Right lobe of liver (tissue), 6 donors: ENCODE data around the gene GALNTL6. TPM values are rescaled to one million over a fixed set of nuclear protein-coding genes. Genes with fewer than 3 reads are reported as not detected.

Source experiments
- ATAC-seq, 4 donors: fragments of 200-7000 bp; cut with Tn5 transposase; one replicate each; pipeline ENCODE4 v1.9.1; 2020; ENCODE audit warnings: mild to moderate bottlenecking in 4 of 4, moderate library complexity in 4 of 4
- DNase-seq, 3 donors: peaks; one replicate each; pipeline ENCODE4 v3.0.0-alpha.2; 2020
- H3K27ac ChIP-seq, 3 donors: fragments of 200-600 bp; one replicate each; pipeline ENCODE4 v1.8.0; 2022
- H3K27me3 ChIP-seq, 2 donors: fragments of 200-600 bp; one replicate each; pipeline ENCODE4 v1.8.0; 2022
- H3K36me3 ChIP-seq, 4 donors: fragments of 200-600 bp; sonication (generic) in 1 of 4; one replicate each; pipeline versions ENCODE4 v1.5.1 to v1.8.0; 2017 to 2022; ENCODE audit warnings: control low read depth in 1 of 4
- H3K4me1 ChIP-seq, 4 donors: fragments of 200-600 bp; sonication (generic) in 1 of 4; one replicate each; pipeline versions ENCODE4 v1.5.1 to v1.8.0; 2017 to 2022; ENCODE audit warnings: control low read depth in 1 of 4
- H3K4me3 ChIP-seq, 3 donors: fragments of 200-600 bp; one replicate each; pipeline ENCODE4 v1.8.0; 2022
- H3K9me3 ChIP-seq, 4 donors: fragments of 200-600 bp; sonication (generic) in 1 of 4; one replicate each; pipeline versions ENCODE4 v1.5.1 to v1.8.0; 2017 to 2022; ENCODE audit warnings: control low read depth in 1 of 4
- POLR2A ChIP-seq: fragments of 450-650 bp; IDR thresholded peaks from one replicate; pipeline ENCODE4 v1.6.1; 2017; ENCODE audit warnings: antibody characterized with exemption, mild to moderate bottlenecking
- WGBS: methylation state at CpG from one replicate; pipeline ENCODE4 v1.1.6; 2018; ENCODE audit warnings: low coverage, low lambda C conversion rate; ENCODE audit not compliant: insufficient coverage; ENCODE audit errors: missing lambda C conversion rate; 5-methylcytosine and 5-hydroxymethylcytosine counted together
- intact Hi-C, 2 donors: fragments of 100-400 bp; cut with DNase I; formaldehyde crosslinking; loops; one replicate each; pipeline versions ENCODE4 v1.11.2 to v1.14.1; 2022
- total RNA-seq, 6 experiments: library from RNA; depleted of rRNA in 2 of 6; stranded (reverse); fragments of >200 nt in 2 of 6; fragmentation: NEBNext Ultra II Directional in 3 of 6; extraction: Animal tissue kit (Norgen Biotek cat#: 25700) in 3 of 6; gene quantifications; one replicate each; pipeline versions ENCODE4 v1.1.0 to v1.2.4, GENCODE V29; 2016 to 2023
- TF ChIP-seq, protein P1 (sequence below), 4 donors: fragments of 200-600 bp in 3 of 4; fragments of 450-650 bp in 1 of 4; IDR thresholded peaks; one replicate each; pipeline versions ENCODE4 v1.5.1 to v1.8.0; 2016 to 2022; ENCODE audit warnings: antibody characterized with exemption in 4 of 4, mild to moderate bottlenecking in 2 of 4
- donor health status: DM: no; HTN: yes; CAD: no.
- donor health status: DM: no; HTN: no; CAD: no.
- donor health status: DM: no; HTN: no; CAD: no.
- donor health status: DM: no; HTN: yes; CAD: no.
- donor health status: DM: no; HTN: yes; CAD: no.

Gene GALNTL6
- total RNA-seq, 6 experiments from 2014 or later: 0.15 to 1.1 (median 0.30) TPM; not detected in 3

DNA sequence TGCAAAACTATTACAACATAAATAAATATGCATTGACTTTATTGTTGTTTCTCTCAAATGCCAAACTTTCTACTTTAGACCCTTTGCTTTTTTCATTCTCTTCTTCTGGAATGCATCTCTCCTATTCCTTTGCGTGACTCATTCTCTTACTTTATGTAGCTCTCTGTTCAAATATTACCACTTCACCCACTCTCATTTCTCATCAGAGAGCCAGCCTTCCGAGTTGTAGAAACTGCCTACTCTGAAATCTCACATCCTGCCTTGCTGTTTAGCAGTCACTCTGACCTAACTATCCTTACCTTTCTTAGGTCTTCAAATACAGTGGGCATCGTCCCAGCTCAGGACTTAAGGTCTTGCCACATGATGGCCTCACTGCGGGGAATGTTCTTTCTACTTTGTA lies 143.5 kb downstream of the GALNTL6 start:
- intact Hi-C loops: no loop called here
- TF ChIP-seq POLR2A: no peak
- TF ChIP-seq, protein P1, sequence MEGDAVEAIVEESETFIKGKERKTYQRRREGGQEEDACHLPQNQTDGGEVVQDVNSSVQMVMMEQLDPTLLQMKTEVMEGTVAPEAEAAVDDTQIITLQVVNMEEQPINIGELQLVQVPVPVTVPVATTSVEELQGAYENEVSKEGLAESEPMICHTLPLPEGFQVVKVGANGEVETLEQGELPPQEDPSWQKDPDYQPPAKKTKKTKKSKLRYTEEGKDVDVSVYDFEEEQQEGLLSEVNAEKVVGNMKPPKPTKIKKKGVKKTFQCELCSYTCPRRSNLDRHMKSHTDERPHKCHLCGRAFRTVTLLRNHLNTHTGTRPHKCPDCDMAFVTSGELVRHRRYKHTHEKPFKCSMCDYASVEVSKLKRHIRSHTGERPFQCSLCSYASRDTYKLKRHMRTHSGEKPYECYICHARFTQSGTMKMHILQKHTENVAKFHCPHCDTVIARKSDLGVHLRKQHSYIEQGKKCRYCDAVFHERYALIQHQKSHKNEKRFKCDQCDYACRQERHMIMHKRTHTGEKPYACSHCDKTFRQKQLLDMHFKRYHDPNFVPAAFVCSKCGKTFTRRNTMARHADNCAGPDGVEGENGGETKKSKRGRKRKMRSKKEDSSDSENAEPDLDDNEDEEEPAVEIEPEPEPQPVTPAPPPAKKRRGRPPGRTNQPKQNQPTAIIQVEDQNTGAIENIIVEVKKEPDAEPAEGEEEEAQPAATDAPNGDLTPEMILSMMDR (IDR thresholded peaks at IDR 0.05): no peak
- 46% methylated on average over 4 of the region's 4 CpGs for WGBS

GRCh38 chr4:171962110-171962509 lies 148.9 kb downstream of the GALNTL6 start:
- DNase-seq (no peak), ATAC-seq (no peak)
- no peaks in the 10 kb centered on the region for H3K4me1 ChIP-seq
- H3K27ac ChIP-seq: no peak overlapping the region
- H3K4me3 ChIP-seq: no peak overlapping the region
- H3K9me3 ChIP-seq: no peaks in the 10 kb centered on the region
- H3K36me3 ChIP-seq: no peaks in the 10 kb centered on the region
- no peaks in the 10 kb centered on the region for H3K27me3 ChIP-seq
- no peak for TF ChIP-seq POLR2A
- intact Hi-C loops: no loop called here
- WGBS: 38% methylated on average over 5 of the region's 5 CpGs

More for the DNA sequence above, 143.5 kb downstream of the GALNTL6 start:
- ATAC-seq: no peak
- H3K4me3 ChIP-seq: no peak overlapping the region
- no peaks in the 10 kb centered on the region for H3K4me1 ChIP-seq
- no peaks in the 10 kb centered on the region for H3K36me3 ChIP-seq
- no peak for DNase-seq
- no peaks in the 10 kb centered on the region for H3K9me3 ChIP-seq
- H3K27me3 ChIP-seq: no peaks in the 10 kb centered on the region
- H3K27ac ChIP-seq: no peak overlapping the region

- ATAC-seq: no peak
- intact Hi-C loops: no loop called here
- Histone ChIP-seq H3K4me1 (no peaks in the 10 kb centered on the region), H3K27ac (no peak overlapping the region), H3K9me3 (no peaks in the 10 kb centered on the region), H3K4me3 (no peak overlapping the region), H3K36me3 (no peaks in the 10 kb centered on the region), H3K27me3 (no peaks in the 10 kb centered on the region)
- 72% methylated on average over 2 of the region's 2 CpGs for WGBS
- TF ChIP-seq, protein P1 (IDR thresholded peaks at IDR 0.05): no peak
- no peak for TF ChIP-seq POLR2A
- DNase-seq: no peak
Observed at GRCh38 chr4:171966356-171966755, 153.2 kb downstream of the GALNTL6 start.

GRCh38 chr4:171978216-171978615 lies 165.0 kb downstream of the GALNTL6 start:
- no peaks in the 10 kb centered on the region for H3K4me1 ChIP-seq
- intact Hi-C loops: no loop called here
- H3K27ac ChIP-seq: no peak overlapping the region
- no peaks in the 10 kb centered on the region for H3K27me3 ChIP-seq
- no peak overlapping the region for H3K4me3 ChIP-seq
- TF ChIP-seq POLR2A: no peak
- TF ChIP-seq, protein P1 (IDR thresholded peaks at IDR 0.05): no peak
- DNase-seq (no peak), ATAC-seq (no peak)
- no peaks in the 10 kb centered on the region for H3K9me3 ChIP-seq
- H3K36me3 ChIP-seq: no peaks in the 10 kb centered on the region

- Histone ChIP-seq H3K27me3 (no peaks in the 10 kb centered on the region), H3K4me1 (no peaks in the 10 kb centered on the region), H3K9me3 (no peaks in the 10 kb centered on the region), H3K36me3 (no peaks in the 10 kb centered on the region), H3K27ac (no peak overlapping the region), H3K4me3 (no peak overlapping the region)
- intact Hi-C loops: no loop called here
- ATAC-seq (no peak), DNase-seq (no peak)
- 39% methylated on average over 2 of the region's 2 CpGs for WGBS
- no peak for TF ChIP-seq POLR2A
- TF ChIP-seq, protein P1 (IDR thresholded peaks at IDR 0.05): no peak
Observed at GRCh38 chr4:171979461-171979860, 166.3 kb downstream of the GALNTL6 start.
